Thoracic aorta (tissue), 2 donors: ENCODE data around the gene PALB2. TPM values are rescaled to one million over a fixed set of nuclear protein-coding genes. Genes with fewer than 3 reads are reported as not detected.
"Not testable (repeated sequence)": the region's sequence is repeated elsewhere in the genome, so short reads cannot be mapped to it uniquely, and the experiment has no call there.

Experiments
- ATAC-seq: fragments of 150-250 bp; one replicate; pipeline ENCODE4 v1.8.0; 2017; ENCODE audit warnings: low read depth; ENCODE audit not compliant: insufficient number of reproducible peaks, low FRiP score
- DNase-seq: peaks from one replicate; pipeline ENCODE4 v3.0.0-alpha.2; 2020; ENCODE audit warnings: low spot score
- H3K27ac ChIP-seq, 2 donors: fragments of 200-600 bp; sonication (generic); 1 replicate in 1 of 2; 2 replicates in 1 of 2; pipeline ENCODE4 v1.5.1; 2016; ENCODE audit warnings: mild to moderate bottlenecking in 2 of 2, moderate library complexity in 2 of 2
- H3K27me3 ChIP-seq: fragments of 200-600 bp; sonication (generic); replicated peaks from 2 replicates; pipeline ENCODE4 v1.6.0; 2016; ENCODE audit warnings: mild to moderate bottlenecking; ENCODE audit not compliant: insufficient read depth
- H3K36me3 ChIP-seq: fragments of 200-600 bp; sonication (generic); one replicate; pipeline ENCODE4 v1.5.1; 2016
- H3K4me1 ChIP-seq, 2 donors: fragments of 200-600 bp; sonication (generic); 1 replicate in 1 of 2; 2 replicates in 1 of 2; pipeline versions ENCODE4 v1.5.1 to v1.6.0; 2016; ENCODE audit warnings: low read depth in 2 of 2, mild to moderate bottlenecking in 1 of 2; ENCODE audit not compliant: control insufficient read depth in 1 of 2
- H3K4me3 ChIP-seq: fragments of 200-600 bp; sonication (generic); 2 replicates; pipeline ENCODE4 v1.5.1; 2016; ENCODE audit warnings: mild to moderate bottlenecking
- H3K9me3 ChIP-seq: fragments of 200-600 bp; sonication (generic); 2 replicates; pipeline ENCODE4 v1.5.1; 2016
- CTCF ChIP-seq: fragments of 200-600 bp; sonication (generic); IDR thresholded peaks from one replicate; pipeline ENCODE4 v1.5.1; 2019; ENCODE audit warnings: antibody characterized with exemption
- total RNA-seq, 2 donors: library from RNA; depleted of rRNA; stranded (reverse); fragments of >200 nt; gene quantifications; one replicate each; pipeline versions ENCODE4 v1.1.0 to v1.2.3, GENCODE V29; 2016

The PALB2 gene
- total RNA-seq, 2 donors from 2014 or later = 5.1 to 14.2 TPM

- Histone ChIP-seq H3K36me3 (peaks cover 52% of the 10 kb centered on the region), H3K4me1 (peaks cover 5 to 12% of the 10 kb centered on the region in 2 donors), H3K27me3 (no peaks in the 10 kb centered on the region), H3K4me3 (no peak overlapping the region), H3K27ac (no peak overlapping the region), H3K9me3 (no peaks in the 10 kb centered on the region)
- DNase-seq (no peak), ATAC-seq (no peak)
- no peak for TF ChIP-seq CTCF
Measured at GRCh38 chr16:23590181-23590580, 50.9 kb downstream of the PALB2 start.

GRCh38 chr16:23587726-23588125 is 53.4 kb downstream of the PALB2 start:
- Histone ChIP-seq H3K4me1 (no peaks in the 10 kb centered on the region), H3K4me3 (no peak overlapping the region), H3K27ac (no peak overlapping the region), H3K9me3 (no peaks in the 10 kb centered on the region), H3K27me3 (no peaks in the 10 kb centered on the region), H3K36me3 (peaks cover 61% of the 10 kb centered on the region)
- ATAC-seq (no peak), DNase-seq (no peak)
- TF ChIP-seq CTCF = no peak

- TF ChIP-seq CTCF = no peak
- Histone ChIP-seq H3K36me3 (peaks cover 57% of the 10 kb centered on the region), H3K27me3 (no peaks in the 10 kb centered on the region), H3K9me3 (no peaks in the 10 kb centered on the region), H3K27ac (no peak overlapping the region), H3K4me3 (no peak overlapping the region), H3K4me1 (no peaks in the 10 kb centered on the region)
- ATAC-seq = no peak
- DNase-seq = no peak
Measured at GRCh38 chr16:23584186-23585076, 56.7 kb downstream of the PALB2 start.

- not testable (repeated sequence) for H3K9me3 ChIP-seq, H3K4me3 ChIP-seq, ATAC-seq, H3K4me1 ChIP-seq, DNase-seq, H3K27ac ChIP-seq, H3K27me3 ChIP-seq
- peaks cover 56% of the 10 kb centered on the region for H3K36me3 ChIP-seq
Measured at GRCh38 chr16:23583271-23583670, 57.8 kb downstream of the PALB2 start.

- no peak for TF ChIP-seq CTCF
- Histone ChIP-seq H3K27me3 (no peaks in the 10 kb centered on the region), H3K27ac (no peak overlapping the region), H3K36me3 (peaks cover 43% of the 10 kb centered on the region), H3K4me1 (no peaks in the 10 kb centered on the region), H3K9me3 (no peaks in the 10 kb centered on the region), H3K4me3 (no peak overlapping the region)
- ATAC-seq (no peak), DNase-seq (no peak)
Measured at GRCh38 chr16:23581764-23582163, 59.3 kb downstream of the PALB2 start.
